A204.1 (cell line): ENCODE data around the gene MXD3.
"Not testable (repeated sequence)": the region's sequence is repeated elsewhere in the genome, so short reads cannot be mapped to it uniquely, and the experiment has no call there.

ENCODE experiments used
- FAIRE-seq: peaks from 2 replicates; lab custom pipeline; 2012; peaks lifted over from hg19 to GRCh38; lab: Jason Lieb, UNC

Gene MXD3, protein sequence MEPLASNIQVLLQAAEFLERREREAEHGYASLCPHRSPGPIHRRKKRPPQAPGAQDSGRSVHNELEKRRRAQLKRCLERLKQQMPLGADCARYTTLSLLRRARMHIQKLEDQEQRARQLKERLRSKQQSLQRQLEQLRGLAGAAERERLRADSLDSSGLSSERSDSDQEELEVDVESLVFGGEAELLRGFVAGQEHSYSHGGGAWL

DNA sequence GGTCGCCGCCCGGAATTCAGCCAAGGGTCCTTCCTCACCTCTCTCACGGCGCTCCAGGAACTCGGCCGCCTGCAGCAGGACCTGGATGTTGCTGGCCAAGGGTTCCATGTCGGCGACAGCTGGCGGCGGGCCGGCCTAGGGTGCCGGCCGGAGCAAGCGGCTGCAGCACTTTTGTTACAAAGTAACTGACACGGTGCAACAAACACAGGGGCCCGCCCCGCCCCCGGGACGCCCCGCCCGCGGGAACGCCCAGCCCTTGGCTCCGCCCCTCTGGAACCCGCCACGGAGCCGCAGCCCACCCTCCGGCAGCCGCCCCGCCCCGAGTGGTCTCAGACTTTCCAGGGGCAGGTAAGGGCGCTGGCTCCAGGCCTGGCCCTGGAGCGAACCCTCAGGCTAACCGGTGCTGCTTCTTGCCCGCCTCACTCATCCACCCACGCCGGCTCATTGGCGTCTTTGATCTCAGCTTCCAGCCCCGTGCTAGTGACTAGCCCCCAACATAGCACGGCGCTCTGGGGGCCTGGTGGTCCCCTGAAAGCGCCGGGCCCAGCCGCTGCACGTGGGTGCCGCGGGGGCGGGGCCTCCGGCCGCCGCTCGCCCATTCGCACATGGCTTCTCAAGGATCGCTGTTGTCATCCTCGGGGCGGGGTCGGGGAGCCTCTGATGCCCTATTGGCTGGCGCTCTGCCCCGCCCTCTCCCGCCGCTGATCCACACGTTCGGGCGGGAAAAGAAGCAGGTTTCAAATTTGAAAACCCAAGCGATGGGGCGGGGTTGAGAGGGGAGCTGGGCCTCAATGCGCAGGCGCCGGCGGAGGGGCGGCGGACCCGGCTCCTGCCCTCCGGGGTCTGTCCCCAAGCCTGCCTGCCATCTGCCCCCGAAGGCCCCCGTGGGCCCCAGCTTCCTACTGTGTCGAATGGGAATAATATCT, at the start of gene MXD3:
MXD3 (minus strand) TSS at position 176 of the 926 bp plus-strand sequence; CDS start at position 108, 68 bp downstream.
- peak; percentile 56 for FAIRE-seq

DNA sequence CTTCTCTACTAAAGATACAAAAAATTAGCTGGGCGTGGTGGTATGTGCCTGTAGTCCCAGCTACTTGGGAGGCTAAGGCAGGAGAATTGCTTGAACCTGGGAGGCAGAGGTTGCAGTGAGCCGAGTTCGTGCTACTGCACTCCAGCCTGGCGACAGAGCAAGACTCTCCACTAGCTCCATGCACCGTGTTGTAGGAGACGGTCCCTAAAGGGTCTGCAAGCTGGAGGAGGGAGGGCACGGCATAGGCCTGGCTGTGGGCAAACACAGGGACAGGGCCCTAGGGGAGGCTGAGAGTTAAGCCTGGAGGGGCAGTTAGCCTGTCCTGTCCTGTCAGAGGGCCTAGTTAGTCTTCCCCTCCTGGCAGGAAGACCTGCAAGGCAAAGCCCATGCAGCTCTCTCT, 49.0 kb upstream of the MXD3 start:
- not testable (repeated sequence) for FAIRE-seq

- no peak for FAIRE-seq
These were observed 48.2 kb upstream of the MXD3 start for GRCh38 chr5:177359860-177360259.

GRCh38 chr5:177359451-177359851, 47.8 kb upstream of the MXD3 start:
- no peak for FAIRE-seq

GRCh38 chr5:177358370-177358819, 46.7 kb upstream of the MXD3 start:
- FAIRE-seq: no peak

DNA sequence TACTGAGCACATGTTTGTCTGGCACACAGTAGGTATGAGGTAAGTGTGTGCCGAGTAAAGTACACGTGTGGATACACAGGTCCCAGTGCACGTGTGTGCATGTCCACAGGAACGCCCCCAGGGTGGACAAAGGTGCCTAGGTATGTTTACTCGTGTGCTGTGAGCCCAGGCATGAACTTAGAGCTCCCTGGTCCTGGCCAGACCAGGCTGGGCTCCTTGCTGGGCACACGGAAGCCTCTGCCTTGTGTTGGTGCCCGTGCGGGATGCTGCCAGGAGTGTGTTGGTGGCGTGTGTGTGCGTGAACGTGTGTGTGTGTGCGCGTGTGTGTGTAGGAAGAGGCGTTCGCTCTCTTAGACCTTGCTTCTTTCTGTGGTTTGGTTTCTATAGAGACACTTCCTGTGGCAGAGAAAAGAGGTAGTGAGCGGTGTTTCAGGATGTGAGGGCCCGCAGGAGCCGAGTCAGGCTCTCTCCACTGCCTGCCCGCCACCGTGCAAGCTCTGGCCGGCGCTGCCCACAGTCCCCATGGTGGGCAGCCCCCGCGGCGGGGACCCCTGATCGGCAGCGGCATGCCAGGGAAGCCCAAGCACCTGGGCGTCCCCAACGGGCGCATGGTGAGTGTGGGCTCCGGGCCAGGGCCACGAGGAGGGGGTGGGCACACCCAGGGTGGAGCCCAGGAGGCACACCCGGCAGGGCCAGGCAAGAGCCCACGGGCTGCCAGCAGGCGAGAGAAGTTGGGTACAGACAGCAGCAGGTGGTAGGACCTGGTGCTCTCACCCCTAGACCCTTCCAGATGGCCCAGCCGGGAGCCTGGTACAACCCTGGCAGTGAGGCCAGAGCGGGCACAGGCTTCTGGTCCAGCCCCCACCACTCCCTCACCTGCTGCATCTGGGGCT, 46.0 kb upstream of the MXD3 start, which contains the start of gene RGS14:
RGS14 (plus strand) TSS at position 466 of the 893 bp plus-strand sequence; CDS start at position 567, 101 bp downstream.
- FAIRE-seq: no peak

DNA sequence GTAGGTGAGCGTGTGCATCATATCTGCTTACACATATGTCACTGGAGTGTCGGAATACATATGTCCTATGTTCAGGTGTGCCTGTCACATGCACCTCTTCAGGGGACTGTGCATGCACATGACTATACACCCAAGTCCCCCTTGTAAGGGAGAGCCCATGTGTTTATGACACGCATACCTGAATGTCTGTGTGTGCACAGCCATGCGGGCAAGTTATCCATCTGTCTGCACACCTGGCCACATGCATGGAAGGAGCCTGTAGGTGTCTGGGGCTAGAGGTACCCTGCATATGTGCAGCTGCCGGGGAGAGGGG, 45.4 kb upstream of the MXD3 start:
- no peak for FAIRE-seq

- FAIRE-seq: no peak
These were observed 45.0 kb upstream of the MXD3 start for GRCh38 chr5:177356746-177357145.

DNA sequence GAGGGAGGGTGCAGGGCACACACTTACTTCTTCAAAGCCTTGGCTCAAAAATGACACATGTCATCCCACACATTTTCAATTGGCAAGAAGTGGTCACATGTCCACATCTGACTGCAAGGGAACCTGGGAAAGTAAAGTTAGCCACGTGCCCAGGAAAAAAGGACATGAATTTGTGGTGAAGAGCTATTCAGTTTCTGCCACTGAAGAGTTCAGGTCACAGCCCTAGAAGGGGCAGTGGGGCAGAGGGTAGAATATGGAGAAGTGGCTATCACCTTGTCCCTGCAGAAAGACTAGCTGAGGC, 44.1 kb upstream of the MXD3 start:
- no peak for FAIRE-seq

DNA sequence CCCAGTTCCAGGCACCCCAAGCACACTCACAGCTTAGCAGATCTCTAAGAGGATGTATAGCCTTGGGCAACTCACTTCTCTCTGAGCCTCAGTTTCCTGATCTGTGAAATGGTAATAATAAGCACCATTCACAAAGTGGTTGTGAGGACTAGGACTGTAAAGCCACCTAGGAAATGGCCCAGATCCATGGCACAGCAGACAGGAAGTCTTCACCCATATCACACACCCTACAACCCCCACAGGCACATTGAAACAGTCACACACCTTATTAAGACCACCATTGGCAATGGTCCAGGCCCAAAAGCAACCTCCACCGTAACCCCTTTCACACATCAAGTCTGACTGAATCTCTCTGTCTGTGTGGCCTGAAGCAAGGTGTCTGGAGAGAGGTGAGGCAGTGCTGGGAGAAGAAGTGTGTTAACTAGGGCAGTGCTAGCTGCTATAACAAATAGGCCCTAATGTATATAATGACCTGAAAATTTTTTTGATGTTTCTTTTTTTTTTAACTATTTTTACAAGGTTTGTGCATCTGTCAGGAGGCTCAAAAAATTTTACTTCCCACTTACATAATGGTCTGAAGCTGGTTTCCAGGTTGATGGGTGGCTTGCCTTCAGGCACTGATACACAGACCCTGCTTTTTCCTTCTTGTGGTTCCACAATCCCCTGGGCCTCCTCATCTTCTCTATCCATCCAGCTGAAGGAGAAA, 43.6 kb upstream of the MXD3 start:
- no peak for FAIRE-seq

GRCh38 chr5:177354711-177355110, 43.0 kb upstream of the MXD3 start:
- FAIRE-seq: no peak

- no peak for FAIRE-seq
These were observed 42.6 kb upstream of the MXD3 start for GRCh38 chr5:177354256-177354655.

- FAIRE-seq: no peak
These were observed 41.4 kb upstream of the MXD3 start for GRCh38 chr5:177353093-177353492.

DNA sequence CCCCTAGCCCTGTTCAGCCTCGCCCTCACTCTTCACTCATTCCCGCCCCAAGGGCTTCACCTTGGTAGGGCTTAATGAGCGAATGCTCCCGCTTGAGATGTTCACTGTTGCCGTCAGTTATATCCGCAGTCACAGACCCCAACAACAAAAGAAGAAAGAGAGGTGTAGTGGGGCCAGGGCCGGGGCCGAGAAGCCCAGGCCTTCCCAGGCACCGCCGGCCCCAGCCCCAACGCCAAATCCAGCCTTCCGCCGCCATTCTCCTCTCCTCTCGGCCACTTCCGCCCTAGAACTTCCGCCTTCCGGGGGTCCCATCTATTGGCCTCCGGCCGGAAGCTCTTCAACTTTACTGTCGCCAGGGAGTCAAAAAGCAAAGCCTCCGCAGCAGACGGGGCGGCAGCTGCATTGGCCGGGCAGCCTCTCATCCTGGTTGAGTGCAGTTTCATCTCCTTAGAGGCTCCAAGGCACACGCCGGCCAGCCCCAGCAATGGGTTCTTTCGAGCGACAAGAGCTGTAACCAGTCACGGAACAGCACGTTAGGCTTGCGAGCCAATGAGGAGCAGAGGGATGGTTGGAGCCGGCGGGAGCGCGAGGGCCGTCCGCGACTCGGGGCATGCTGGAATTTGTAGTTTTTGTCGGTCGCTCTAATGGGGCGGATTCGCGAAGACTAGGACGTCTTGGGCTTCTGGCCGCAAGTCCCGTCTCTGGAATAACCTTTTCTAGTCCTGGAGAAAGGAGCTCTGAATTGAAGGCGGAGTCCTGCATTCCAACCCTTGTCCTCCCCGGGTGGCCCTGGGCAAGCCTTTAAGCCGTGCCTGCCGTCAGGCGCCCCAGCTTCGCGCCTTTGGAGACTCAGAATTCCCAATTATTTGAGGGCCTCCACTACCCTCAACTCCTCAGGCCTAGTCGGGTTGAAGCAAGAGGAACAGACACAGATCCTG, 40.0 kb upstream of the MXD3 start, which contains the start of gene LMAN2:
LMAN2 (minus strand) TSS at position 277 of the 938 bp plus-strand sequence; CDS start at position 256, 21 bp downstream.
- FAIRE-seq: peak; percentile 65

- no peak for FAIRE-seq
These were observed 39.2 kb upstream of the MXD3 start for GRCh38 chr5:177350776-177351391.

DNA sequence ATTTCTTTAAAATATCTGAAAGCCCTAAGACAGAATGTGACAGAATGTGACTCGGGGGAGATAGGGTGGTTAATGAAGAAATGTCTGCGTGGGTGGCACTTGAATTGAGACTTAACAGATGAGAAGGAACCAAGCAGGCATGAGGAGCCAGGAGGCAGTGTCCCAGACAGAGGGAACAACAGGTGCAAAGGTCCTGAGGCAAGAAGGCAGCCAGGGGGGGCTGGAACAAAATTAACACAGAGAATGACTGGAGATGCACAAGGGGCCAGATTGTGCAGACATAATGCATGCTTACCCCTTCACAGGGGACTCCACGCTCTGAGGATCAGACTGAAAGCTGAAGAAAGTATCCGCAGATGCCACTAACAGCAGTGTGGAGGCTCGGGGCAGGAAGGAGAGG, 38.1 kb upstream of the MXD3 start:
- no peak for FAIRE-seq

DNA sequence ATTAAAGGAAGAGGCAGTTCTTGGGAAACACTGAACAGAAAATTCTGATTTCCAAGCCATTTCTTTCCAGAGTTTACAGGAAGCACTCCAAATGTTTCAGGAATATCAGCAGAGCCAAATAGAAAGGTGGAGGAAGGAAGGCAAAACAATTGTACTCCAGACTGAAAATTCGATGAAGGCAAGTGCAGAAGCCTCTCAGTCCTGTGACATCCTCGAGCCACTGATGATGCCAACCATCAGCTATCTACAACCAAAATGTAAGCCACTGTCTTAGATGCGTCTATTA, 37.6 kb upstream of the MXD3 start:
- no peak for FAIRE-seq

DNA sequence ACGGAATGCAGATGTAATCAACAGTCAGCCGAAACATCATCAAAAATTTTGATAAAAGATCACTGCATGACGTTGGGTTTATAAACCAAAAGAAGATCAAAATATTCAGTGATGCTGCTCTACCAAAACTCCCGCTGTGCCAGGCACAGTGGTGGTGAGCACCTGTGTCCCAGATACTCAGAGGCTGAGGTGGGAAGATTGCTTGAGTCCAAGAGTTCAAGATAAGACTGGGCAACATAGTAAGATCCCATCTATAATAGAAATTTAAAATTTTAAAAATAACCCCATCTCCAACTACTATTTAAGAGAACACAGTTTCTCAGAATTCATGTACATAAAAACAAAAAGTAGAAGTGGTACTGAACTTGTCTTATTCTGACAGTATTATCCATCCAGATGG, 36.0 kb upstream of the MXD3 start:
- no peak for FAIRE-seq

DNA sequence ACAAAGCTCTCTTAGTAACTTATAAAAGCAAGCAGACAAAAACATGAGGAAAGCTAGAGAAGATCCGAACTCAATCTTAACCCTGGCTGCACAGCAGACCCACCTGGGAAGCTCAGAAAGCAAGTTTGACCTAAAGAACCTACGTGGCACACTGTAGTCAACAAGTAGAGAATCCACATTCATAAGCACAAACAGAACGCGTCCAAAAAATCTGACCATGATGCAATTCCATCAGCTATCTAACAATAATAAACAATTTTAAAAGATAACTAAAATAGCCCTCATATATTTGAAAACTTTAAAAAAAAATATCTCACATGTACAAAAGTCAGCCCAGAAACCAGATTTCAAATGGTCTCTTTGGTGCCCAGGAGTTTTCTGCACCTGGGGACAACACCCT, 35.1 kb upstream of the MXD3 start:
- no peak for FAIRE-seq

GRCh38 chr5:177344891-177345290, 33.2 kb upstream of the MXD3 start:
- no peak for FAIRE-seq

- no peak for FAIRE-seq
These were observed 32.1 kb upstream of the MXD3 start for GRCh38 chr5:177343777-177344176.
